GM12865 (cell line): ENCODE data around the gene RND3.

Experiments used
- DNase-seq: peaks from one replicate; pipeline ENCODE4 v3.0.0; 2010; ENCODE audit warnings: low read depth
- H3K4me3 ChIP-seq: 2 replicates; pipeline ENCODE4 v1.5.1; 2011; ENCODE audit warnings: mild to moderate bottlenecking, low read depth, low read length, control low read depth
- TF ChIP-seq, protein P1 (sequence below): IDR thresholded peaks from 2 replicates; pipeline ENCODE4 v1.5.1; 2011; ENCODE audit warnings: low read length, control low read depth, low read depth, inconsistent platforms; ENCODE audit not compliant: insufficient read depth; ENCODE audit errors: missing control alignments

The RND3 gene

DNA sequence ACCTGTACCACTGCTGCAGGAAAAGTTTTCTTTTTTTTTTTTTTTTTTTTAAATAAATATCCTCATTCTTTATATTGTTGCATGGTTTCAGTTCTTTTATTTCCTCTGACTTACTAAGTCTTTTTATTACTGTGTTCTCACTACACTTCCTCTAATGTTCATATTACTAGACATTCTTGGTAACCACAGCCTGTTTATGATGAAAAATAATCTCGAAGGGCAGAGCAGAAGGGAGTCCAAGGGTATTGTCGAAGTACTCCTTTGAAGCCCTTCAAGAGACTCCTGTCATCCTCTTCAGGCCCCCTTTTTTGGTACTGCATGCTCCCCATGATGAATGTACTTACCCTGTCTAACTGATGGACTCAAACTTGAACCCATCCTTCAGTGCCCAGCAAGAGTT is 61.2 kb downstream of the RND3 start:
- no peak overlapping the region for H3K4me3 ChIP-seq
- TF ChIP-seq, protein P1, sequence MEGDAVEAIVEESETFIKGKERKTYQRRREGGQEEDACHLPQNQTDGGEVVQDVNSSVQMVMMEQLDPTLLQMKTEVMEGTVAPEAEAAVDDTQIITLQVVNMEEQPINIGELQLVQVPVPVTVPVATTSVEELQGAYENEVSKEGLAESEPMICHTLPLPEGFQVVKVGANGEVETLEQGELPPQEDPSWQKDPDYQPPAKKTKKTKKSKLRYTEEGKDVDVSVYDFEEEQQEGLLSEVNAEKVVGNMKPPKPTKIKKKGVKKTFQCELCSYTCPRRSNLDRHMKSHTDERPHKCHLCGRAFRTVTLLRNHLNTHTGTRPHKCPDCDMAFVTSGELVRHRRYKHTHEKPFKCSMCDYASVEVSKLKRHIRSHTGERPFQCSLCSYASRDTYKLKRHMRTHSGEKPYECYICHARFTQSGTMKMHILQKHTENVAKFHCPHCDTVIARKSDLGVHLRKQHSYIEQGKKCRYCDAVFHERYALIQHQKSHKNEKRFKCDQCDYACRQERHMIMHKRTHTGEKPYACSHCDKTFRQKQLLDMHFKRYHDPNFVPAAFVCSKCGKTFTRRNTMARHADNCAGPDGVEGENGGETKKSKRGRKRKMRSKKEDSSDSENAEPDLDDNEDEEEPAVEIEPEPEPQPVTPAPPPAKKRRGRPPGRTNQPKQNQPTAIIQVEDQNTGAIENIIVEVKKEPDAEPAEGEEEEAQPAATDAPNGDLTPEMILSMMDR = no peak
- no peak for DNase-seq

DNA sequence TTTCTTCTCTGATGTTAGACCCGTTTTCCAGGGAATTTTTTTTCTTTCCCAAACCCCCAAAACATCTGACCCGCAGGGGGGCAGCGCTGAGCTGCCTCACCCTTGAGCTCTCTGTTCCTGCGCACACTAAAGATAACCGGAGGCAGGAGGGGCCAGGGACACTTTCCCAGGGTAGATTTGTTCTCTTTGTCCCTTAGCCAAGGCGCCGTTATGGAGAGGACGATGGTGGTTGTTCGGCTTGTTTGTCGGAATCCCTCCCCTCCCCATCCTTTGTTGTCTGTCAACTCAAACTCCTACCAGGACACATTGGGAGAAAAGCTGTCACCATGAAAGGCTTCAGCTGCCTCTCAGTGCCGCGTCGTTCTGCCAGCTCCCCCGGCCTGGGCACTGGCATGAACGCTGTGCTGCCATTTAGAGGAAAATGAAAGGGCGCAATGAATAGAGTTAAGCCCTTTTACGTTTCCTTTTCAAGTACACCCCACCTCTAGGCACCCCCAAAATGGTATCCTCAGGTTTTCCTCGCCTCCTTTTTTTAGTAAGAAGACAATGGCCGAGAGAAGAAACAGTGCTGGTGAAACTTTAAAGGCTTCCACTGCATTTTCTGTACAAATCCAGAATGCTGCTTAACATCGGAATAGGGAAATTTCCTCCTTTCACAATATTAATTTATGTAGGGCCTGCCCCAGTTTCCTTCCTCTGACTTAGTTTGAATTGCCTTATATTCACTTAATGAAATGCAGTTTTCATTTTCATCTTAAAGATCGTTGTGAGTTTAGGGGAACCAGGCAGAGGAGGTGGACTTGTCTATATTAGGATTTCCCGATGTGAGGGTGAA is 62.1 kb downstream of the RND3 start:
- DNase-seq = no peak
- H3K4me3 ChIP-seq = no peak overlapping the region
- TF ChIP-seq, protein P1 = no peak

DNA sequence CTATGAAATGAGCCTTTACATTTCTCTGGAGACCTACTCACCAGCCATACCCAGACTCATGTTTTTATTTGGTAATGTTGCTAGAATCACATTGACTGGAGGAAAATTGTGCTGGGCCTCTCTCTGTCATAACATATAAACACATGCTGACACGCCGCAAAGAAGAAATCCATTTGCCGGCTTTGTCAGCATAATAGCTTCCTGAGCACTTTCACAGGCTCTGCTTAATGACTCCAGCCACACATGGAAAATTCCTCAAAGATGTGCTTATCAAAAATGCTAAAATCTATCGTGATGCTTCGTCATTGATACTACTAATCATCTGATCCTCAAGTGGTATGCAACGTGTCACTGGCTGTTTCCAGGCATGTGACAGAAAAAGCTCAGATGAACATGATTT is 63.1 kb downstream of the RND3 start:
- DNase-seq = no peak
- TF ChIP-seq, protein P1 = no peak
- no peak overlapping the region for H3K4me3 ChIP-seq

DNA sequence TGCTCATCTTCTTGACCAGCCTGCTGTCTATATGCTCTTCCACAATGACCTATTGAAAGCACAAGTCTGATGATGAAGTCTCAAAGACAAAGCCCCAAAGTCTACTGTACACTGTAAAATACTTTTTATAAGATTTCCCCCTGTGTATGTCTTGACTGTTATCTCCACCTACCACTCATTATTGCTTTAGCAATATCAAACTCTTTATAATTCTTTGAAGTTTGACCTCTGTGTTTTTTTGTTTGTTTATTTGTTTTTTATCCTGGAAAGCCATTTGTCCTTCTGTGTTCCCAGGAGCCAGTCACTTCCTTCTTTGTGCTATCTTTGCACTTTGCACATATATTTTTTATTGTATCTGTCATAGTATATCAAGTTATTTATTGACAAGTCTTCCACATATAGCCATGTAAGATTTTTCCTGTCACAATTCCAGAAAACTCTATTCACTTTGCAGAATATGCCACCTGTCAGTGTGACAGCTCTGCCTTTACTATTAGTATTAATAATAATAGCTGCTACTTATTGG is 66.3 kb downstream of the RND3 start:
- DNase-seq = no peak
- H3K4me3 ChIP-seq = no peak overlapping the region
- TF ChIP-seq, protein P1 = no peak

DNA sequence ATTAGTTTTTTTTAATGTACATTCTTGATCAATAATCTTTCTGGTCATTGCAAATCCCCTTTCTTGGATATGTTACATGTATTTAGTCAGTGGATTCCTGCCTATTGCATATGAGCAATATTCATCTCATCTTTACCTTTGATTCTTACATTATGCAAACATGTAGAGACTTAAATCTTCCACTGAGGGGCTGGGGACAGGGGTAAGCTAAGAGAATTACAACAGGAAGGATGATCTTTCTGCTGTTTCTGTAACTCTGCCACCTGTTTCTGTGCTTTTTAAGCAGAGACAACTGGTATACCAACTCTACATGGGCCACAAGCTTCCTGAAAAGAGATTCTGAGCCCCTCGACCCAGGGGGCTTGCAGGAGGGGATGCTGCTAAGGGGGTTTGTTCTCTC is 68.6 kb downstream of the RND3 start:
- TF ChIP-seq, protein P1 = no peak
- H3K4me3 ChIP-seq = no peak overlapping the region
- no peak for DNase-seq
